HepG2 (cell line): ENCODE results near the gene CLCN2. TPM values are rescaled to one million over a fixed set of nuclear protein-coding genes. Genes with fewer than 3 reads are reported as not detected.

Source experiments
- ARID5B ChIP-seq: IDR thresholded peaks from 2 replicates; pipeline ENCODE4 v1.4.0; 2020; ENCODE audit warnings: mild to moderate bottlenecking, missing genetic modification reagents
- FOXK2 ChIP-seq: fragments of 450-650 bp; IDR thresholded peaks from 2 replicates; pipeline ENCODE4 v1.6.1; 2016
- ISL2 ChIP-seq: sonication (generic); formaldehyde crosslinking; IDR thresholded peaks from 2 replicates; pipeline ENCODE4 v1.5.0; 2020; ENCODE audit warnings: missing genetic modification reagents
- KLF11 ChIP-seq: IDR thresholded peaks from 2 replicates; pipeline ENCODE4 v1.6.1; 2016; ENCODE audit warnings: missing compliant biosample characterization
- NRL ChIP-seq: sonication (generic); formaldehyde crosslinking; IDR thresholded peaks from 2 replicates; pipeline ENCODE4 v1.5.0; 2020; ENCODE audit warnings: missing genetic modification reagents, mild to moderate bottlenecking, moderate library complexity, borderline replicate concordance
- ZBTB3 ChIP-seq: sonication (generic); formaldehyde crosslinking; IDR thresholded peaks from 2 replicates; pipeline ENCODE4 v1.4.0; 2020; ENCODE audit warnings: low read depth, mild to moderate bottlenecking, moderate library complexity, missing genetic modification reagents, borderline replicate concordance
- ZBTB39 ChIP-seq: sonication (generic); formaldehyde crosslinking; IDR thresholded peaks from 2 replicates; pipeline ENCODE4 v1.5.0; 2020; ENCODE audit warnings: missing genetic modification reagents
- ZNF124 ChIP-seq: sonication (generic); formaldehyde crosslinking; IDR thresholded peaks from 2 replicates; pipeline ENCODE4 v1.4.0; 2020; ENCODE audit warnings: missing genetic modification reagents
- ZNF160 ChIP-seq: sonication (generic); formaldehyde crosslinking; IDR thresholded peaks from 2 replicates; pipeline ENCODE4 v1.8.0; 2022; ENCODE audit warnings: mild to moderate bottlenecking, inconsistent platforms, missing genetic modification reagents
- ZNF264 ChIP-seq: sonication (generic); formaldehyde crosslinking; IDR thresholded peaks from 2 replicates; pipeline ENCODE4 v1.4.0; 2020; ENCODE audit warnings: missing genetic modification reagents
- polyA plus RNA-seq, 8 experiments: library from polyadenylated mRNA; depleted of rRNA in 3 of 8; stranded (reverse) in 7 of 8; unstranded in 1 of 8; fragments of >200 nt; fragmentation: Illumina TruSeq in 4 of 8; extraction: Trizol in 4 of 8; gene quantifications; 2 replicates each; pipeline versions ENCODE4 v1.2.1 to v1.2.3, GENCODE V29; 2011 to 2016; ENCODE audit warnings: low read depth in 4 of 8, missing spikeins in 1 of 8, mixed read lengths in 1 of 8; ENCODE audit not compliant: insufficient read depth in 1 of 8
- total RNA-seq, 5 experiments: library from RNA; depleted of rRNA; stranded (reverse); fragments of >200 nt; fragmentation: Illumina TruSeq; extraction: Trizol; gene quantifications; 2 replicates each; pipeline ENCODE4 v1.2.3, GENCODE V29; 2016; ENCODE audit warnings: low read depth in 1 of 5
- TF ChIP-seq, protein P1 (sequence below): sonication (generic); formaldehyde crosslinking; conservative IDR thresholded peaks from 2 replicates; pipeline ENCODE4 v1.8.0; 2022; ENCODE audit warnings: low read depth, missing genetic modification reagents
- TF ChIP-seq, protein P2 (sequence below): sonication (generic); formaldehyde crosslinking; IDR thresholded peaks from 2 replicates; pipeline ENCODE4 v1.8.0; 2022; ENCODE audit warnings: missing genetic modification reagents, mild to moderate bottlenecking, borderline replicate concordance
- TF ChIP-seq, protein P3 (sequence below): sonication (generic); formaldehyde crosslinking; conservative IDR thresholded peaks from 2 replicates; pipeline ENCODE4 v1.4.0; 2020; ENCODE audit warnings: mild to moderate bottlenecking, missing genetic modification reagents, moderate library complexity

The CLCN2 gene
- total and polyA plus RNA-seq, 2 of the 13 experiments (the other 11 are each of a cell fraction or from before 2014, with no cell fraction given), result 11.4 to 13.5 TPM

GRCh38 chr3:184362668-184363546 lies 1.5 kb upstream of the CLCN2 start (continued):
- 0 out of 2 replicates have a peak, but pooled peaks have one; percentile 51 for TF ChIP-seq ZBTB3 (CRISPR knock-in tag)
- TF ChIP-seq, protein P1, sequence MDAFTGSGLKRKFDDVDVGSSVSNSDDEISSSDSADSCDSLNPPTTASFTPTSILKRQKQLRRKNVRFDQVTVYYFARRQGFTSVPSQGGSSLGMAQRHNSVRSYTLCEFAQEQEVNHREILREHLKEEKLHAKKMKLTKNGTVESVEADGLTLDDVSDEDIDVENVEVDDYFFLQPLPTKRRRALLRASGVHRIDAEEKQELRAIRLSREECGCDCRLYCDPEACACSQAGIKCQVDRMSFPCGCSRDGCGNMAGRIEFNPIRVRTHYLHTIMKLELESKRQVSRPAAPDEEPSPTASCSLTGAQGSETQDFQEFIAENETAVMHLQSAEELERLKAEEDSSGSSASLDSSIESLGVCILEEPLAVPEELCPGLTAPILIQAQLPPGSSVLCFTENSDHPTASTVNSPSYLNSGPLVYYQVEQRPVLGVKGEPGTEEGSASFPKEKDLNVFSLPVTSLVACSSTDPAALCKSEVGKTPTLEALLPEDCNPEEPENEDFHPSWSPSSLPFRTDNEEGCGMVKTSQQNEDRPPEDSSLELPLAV (CRISPR knock-in tag), result no peak
- TF ChIP-seq ZBTB39, result no peak
- peak; percentile 9; the same call in 1 of the 2 replicates for TF ChIP-seq FOXK2
- TF ChIP-seq NRL, result peak; percentile 85; the same call in 1 of the 2 replicates
- TF ChIP-seq, protein P2, sequence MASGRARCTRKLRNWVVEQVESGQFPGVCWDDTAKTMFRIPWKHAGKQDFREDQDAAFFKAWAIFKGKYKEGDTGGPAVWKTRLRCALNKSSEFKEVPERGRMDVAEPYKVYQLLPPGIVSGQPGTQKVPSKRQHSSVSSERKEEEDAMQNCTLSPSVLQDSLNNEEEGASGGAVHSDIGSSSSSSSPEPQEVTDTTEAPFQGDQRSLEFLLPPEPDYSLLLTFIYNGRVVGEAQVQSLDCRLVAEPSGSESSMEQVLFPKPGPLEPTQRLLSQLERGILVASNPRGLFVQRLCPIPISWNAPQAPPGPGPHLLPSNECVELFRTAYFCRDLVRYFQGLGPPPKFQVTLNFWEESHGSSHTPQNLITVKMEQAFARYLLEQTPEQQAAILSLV (CRISPR knock-in tag), result peak; percentile 84; the same call in 1 of the 2 replicates
- TF ChIP-seq, protein P3, sequence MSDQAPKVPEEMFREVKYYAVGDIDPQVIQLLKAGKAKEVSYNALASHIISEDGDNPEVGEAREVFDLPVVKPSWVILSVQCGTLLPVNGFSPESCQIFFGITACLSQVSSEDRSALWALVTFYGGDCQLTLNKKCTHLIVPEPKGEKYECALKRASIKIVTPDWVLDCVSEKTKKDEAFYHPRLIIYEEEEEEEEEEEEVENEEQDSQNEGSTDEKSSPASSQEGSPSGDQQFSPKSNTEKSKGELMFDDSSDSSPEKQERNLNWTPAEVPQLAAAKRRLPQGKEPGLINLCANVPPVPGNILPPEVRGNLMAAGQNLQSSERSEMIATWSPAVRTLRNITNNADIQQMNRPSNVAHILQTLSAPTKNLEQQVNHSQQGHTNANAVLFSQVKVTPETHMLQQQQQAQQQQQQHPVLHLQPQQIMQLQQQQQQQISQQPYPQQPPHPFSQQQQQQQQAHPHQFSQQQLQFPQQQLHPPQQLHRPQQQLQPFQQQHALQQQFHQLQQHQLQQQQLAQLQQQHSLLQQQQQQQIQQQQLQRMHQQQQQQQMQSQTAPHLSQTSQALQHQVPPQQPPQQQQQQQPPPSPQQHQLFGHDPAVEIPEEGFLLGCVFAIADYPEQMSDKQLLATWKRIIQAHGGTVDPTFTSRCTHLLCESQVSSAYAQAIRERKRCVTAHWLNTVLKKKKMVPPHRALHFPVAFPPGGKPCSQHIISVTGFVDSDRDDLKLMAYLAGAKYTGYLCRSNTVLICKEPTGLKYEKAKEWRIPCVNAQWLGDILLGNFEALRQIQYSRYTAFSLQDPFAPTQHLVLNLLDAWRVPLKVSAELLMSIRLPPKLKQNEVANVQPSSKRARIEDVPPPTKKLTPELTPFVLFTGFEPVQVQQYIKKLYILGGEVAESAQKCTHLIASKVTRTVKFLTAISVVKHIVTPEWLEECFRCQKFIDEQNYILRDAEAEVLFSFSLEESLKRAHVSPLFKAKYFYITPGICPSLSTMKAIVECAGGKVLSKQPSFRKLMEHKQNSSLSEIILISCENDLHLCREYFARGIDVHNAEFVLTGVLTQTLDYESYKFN (CRISPR knock-in tag), result peak; percentile 92
- no peak for TF ChIP-seq KLF11 (CRISPR knock-in tag)
- TF ChIP-seq ZNF264, result 0 out of 2 replicates have a peak, but pooled peaks have one; percentile 70
- peak; percentile 79; the same call in 1 of the 2 replicates for TF ChIP-seq ZNF124
- TF ChIP-seq ARID5B (CRISPR knock-in tag), result peak; percentile 70; the same call in 1 of the 2 replicates
- TF ChIP-seq ZNF160 (CRISPR knock-in tag), result no peak; the same call in 1 of the 2 replicates
- TF ChIP-seq ISL2, result no peak; the same call in 1 of the 2 replicates
